Neural cell (in vitro differentiated cells): Measurements from ENCODE around the gene RABEPK.

Source experiments
- CTCF ChIP-seq: fragments of 450-650 bp; IDR thresholded peaks from 2 replicates; pipeline ENCODE4 v1.5.1; 2014; ENCODE audit warnings: antibody characterized with exemption, mild to moderate bottlenecking, moderate library complexity; ENCODE audit not compliant: poor library complexity, severe bottlenecking
- EZH2 ChIP-seq: fragments of 200-600, 300-800 bp; shearing (Covaris generic), sonication (generic); IDR thresholded peaks from 2 replicates; pipeline ENCODE4 v1.6.1; 2014; ENCODE audit warnings: antibody characterized with exemption, low read length, borderline replicate concordance, mild to moderate bottlenecking; ENCODE audit not compliant: insufficient read depth, poor library complexity, severe bottlenecking

GRCh38 chr9:125166762-125167161 is 33.6 kb upstream of the RABEPK start:
- TF ChIP-seq CTCF (no peak), EZH2 (no peak)
